MM.1S (cell line): Measurements from ENCODE around the gene PAFAH1B1.

Source experiments
- DNase-seq: peaks from one replicate; pipeline ENCODE4 v3.0.0-alpha.2; 2015
- H2AFZ ChIP-seq: fragments of 300-600 bp; sonication (generic); 2 replicates; pipeline ENCODE4 v1.6.0; 2016; ENCODE audit warnings: antibody characterized with exemption, low read length
- H3F3A ChIP-seq: fragments of 300-600 bp; sonication (generic); 2 replicates; pipeline ENCODE4 v1.6.1; 2016; ENCODE audit warnings: mild to moderate bottlenecking, antibody characterized with exemption, low read length, moderate library complexity, mixed read lengths; ENCODE audit not compliant: insufficient read depth
- H3K27ac ChIP-seq: fragments of 300-600 bp; sonication (generic); 2 replicates; pipeline ENCODE4 v1.5.1; 2016; ENCODE audit warnings: mild to moderate bottlenecking, low read length
- H3K27me3 ChIP-seq: fragments of 300-600 bp; sonication (generic); replicated peaks from 2 replicates; pipeline ENCODE4 v1.6.0; 2016; ENCODE audit warnings: low read length; ENCODE audit not compliant: insufficient read depth
- H3K36me3 ChIP-seq: fragments of 300-600 bp; sonication (generic); replicated peaks from 2 replicates; pipeline ENCODE4 v1.6.1; 2016; ENCODE audit warnings: mild to moderate bottlenecking, low read length, mixed read lengths; ENCODE audit not compliant: insufficient read depth
- H3K4me1 ChIP-seq: fragments of 300-600 bp; sonication (generic); 2 replicates; pipeline ENCODE4 v1.6.1; 2016; ENCODE audit warnings: low read length, mixed read lengths
- H3K4me2 ChIP-seq: fragments of 300-600 bp; sonication (generic); 2 replicates; pipeline ENCODE4 v1.6.0; 2016; ENCODE audit warnings: low read depth, low read length
- H3K4me3 ChIP-seq: fragments of 300-600 bp; sonication (generic); 2 replicates; pipeline ENCODE4 v1.5.1; 2016; ENCODE audit warnings: low read length, mixed read lengths
- H3K79me2 ChIP-seq: fragments of 300-600 bp; sonication (generic); 2 replicates; pipeline ENCODE4 v1.6.1; 2016; ENCODE audit warnings: mixed run types, low read length, mixed read lengths
- H3K9ac ChIP-seq: fragments of 300-600 bp; sonication (generic); 2 replicates; pipeline ENCODE4 v1.6.1; 2016; ENCODE audit warnings: low read length, mixed read lengths
- H3K9me2 ChIP-seq: fragments of 300-600 bp; sonication (generic); replicated peaks from 2 replicates; pipeline ENCODE4 v1.6.1; 2016; ENCODE audit warnings: mild to moderate bottlenecking, low read length, mixed read lengths; ENCODE audit not compliant: insufficient read depth
- H3K9me3 ChIP-seq: fragments of 300-600 bp; sonication (generic); replicated peaks from 2 replicates; pipeline ENCODE4 v1.6.1; 2016; ENCODE audit warnings: mild to moderate bottlenecking, low read length, mixed read lengths; ENCODE audit not compliant: insufficient read depth
- H4K20me1 ChIP-seq: fragments of 300-600 bp; sonication (generic); 2 replicates; pipeline ENCODE4 v1.6.1; 2016; ENCODE audit warnings: mild to moderate bottlenecking, low read length, moderate library complexity, mixed read lengths; ENCODE audit not compliant: insufficient read depth
- EZH2 ChIP-seq: fragments of 300-600 bp; sonication (generic); optimal IDR thresholded peaks from 2 replicates; pipeline ENCODE3; 2017; ENCODE audit warnings: low read depth, mild to moderate bottlenecking, antibody characterized with exemption, low read length, mixed read lengths
- EZH2phosphoT487 ChIP-seq: fragments of 300-600 bp; sonication (generic); IDR thresholded peaks from 2 replicates; pipeline ENCODE4 v1.6.1; 2018; ENCODE audit warnings: antibody characterized with exemption, low read length
- TF ChIP-seq, protein P1 (sequence below): fragments of 300-600 bp; sonication (generic); IDR thresholded peaks from 2 replicates; pipeline ENCODE4 v1.5.1; 2016; ENCODE audit warnings: antibody characterized with exemption, low read length, mixed read lengths

PAFAH1B1 gene

GRCh38 chr17:2560658-2561057 is 32.8 kb upstream of the PAFAH1B1 start:
- Histone ChIP-seq H4K20me1 (no peaks in the 10 kb centered on the region), H3K36me3 (no peaks in the 10 kb centered on the region), H3K27ac (no peak overlapping the region), H3K4me3 (no peak overlapping the region), H3K27me3 (no peaks in the 10 kb centered on the region), H3K9ac (no peak overlapping the region), H3F3A (no peaks in the 10 kb centered on the region), H3K9me2 (no peaks in the 10 kb centered on the region), H3K4me2 (no peak overlapping the region), H2AFZ (no peak overlapping the region), H3K9me3 (no peaks in the 10 kb centered on the region), H3K79me2 (no peaks in the 10 kb centered on the region), H3K4me1 (no peaks in the 10 kb centered on the region)
- no peak for DNase-seq
- no peak for TF ChIP-seq EZH2phosphoT487
- TF ChIP-seq, protein P1, sequence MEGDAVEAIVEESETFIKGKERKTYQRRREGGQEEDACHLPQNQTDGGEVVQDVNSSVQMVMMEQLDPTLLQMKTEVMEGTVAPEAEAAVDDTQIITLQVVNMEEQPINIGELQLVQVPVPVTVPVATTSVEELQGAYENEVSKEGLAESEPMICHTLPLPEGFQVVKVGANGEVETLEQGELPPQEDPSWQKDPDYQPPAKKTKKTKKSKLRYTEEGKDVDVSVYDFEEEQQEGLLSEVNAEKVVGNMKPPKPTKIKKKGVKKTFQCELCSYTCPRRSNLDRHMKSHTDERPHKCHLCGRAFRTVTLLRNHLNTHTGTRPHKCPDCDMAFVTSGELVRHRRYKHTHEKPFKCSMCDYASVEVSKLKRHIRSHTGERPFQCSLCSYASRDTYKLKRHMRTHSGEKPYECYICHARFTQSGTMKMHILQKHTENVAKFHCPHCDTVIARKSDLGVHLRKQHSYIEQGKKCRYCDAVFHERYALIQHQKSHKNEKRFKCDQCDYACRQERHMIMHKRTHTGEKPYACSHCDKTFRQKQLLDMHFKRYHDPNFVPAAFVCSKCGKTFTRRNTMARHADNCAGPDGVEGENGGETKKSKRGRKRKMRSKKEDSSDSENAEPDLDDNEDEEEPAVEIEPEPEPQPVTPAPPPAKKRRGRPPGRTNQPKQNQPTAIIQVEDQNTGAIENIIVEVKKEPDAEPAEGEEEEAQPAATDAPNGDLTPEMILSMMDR: no peak
- no peak for TF ChIP-seq EZH2

DNA sequence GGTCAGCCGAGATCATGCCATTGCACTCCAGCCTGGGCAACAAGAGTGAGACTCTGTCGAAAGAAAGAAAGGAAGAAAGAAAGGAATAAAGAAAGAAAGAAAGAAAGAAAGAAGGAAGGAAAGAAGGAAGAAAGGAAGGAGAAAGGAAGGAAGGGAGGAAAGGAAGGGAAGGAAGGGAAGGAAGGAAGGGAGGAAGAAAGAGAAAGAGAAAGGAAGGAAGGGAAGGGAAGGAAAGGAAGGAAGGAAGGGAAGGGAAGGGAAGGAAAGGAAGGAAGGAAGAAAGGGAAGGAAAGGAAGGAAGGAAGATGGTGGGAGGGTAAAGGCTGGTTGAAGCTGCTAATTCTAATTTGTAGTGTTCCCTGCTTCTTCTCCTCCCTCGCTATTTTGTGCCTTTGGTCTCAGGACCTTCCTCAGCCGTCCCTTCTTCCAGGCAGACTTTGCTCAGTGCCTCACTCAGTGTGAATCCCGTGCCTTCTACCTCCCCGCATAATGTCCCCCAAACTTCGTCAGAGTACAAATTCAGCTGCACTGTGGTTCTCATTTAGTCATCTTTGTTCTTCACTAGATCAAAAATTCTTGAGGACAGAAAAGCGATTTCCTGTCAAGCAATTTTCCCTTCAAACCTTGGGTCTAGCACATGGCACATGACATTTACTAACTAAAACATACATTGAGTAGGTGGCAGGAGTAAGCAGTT is 31.1 kb upstream of the PAFAH1B1 start:
- no peak overlapping the region for H3K9ac ChIP-seq
- H3K36me3 ChIP-seq: no peaks in the 10 kb centered on the region
- H3K27ac ChIP-seq: no peak overlapping the region
- no peak overlapping the region for H3K4me3 ChIP-seq
- no peaks in the 10 kb centered on the region for H3K9me2 ChIP-seq
- no peak overlapping the region for H2AFZ ChIP-seq
- DNase-seq: no peak
- no peaks in the 10 kb centered on the region for H4K20me1 ChIP-seq
- no peaks in the 10 kb centered on the region for H3K4me1 ChIP-seq
- no peaks in the 10 kb centered on the region for H3F3A ChIP-seq
- no peaks in the 10 kb centered on the region for H3K9me3 ChIP-seq
- H3K27me3 ChIP-seq: no peaks in the 10 kb centered on the region
- H3K79me2 ChIP-seq: no peaks in the 10 kb centered on the region
- H3K4me2 ChIP-seq: no peak overlapping the region
- TF ChIP-seq EZH2: no peak
- TF ChIP-seq EZH2phosphoT487: no peak

DNA sequence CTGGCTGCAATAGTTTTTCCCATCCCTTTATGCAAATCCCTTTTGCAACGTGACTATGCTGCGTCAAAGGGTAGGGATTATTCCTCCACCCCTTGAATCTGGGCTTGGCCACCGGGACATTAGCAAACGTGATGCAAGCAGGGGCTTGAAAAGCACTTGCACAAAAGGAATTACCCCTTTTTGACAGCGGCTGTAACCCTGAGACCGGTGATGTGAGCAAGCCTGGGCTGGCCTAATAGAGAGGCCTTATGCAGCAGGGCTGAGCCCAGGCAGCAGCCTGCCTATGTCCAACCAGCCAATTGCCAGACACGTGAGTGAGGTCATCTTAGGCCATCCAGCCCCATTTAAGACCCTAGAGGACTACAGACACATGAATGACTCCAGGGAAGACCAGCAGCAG is 30.4 kb upstream of the PAFAH1B1 start:
- no peak overlapping the region for H3K27ac ChIP-seq
- TF ChIP-seq, protein P1: no peak
- TF ChIP-seq EZH2 (no peak), EZH2phosphoT487 (no peak)
- no peaks in the 10 kb centered on the region for H3K79me2 ChIP-seq
- no peaks in the 10 kb centered on the region for H3K4me1 ChIP-seq
- H3K36me3 ChIP-seq: no peaks in the 10 kb centered on the region
- H3K4me2 ChIP-seq: no peak overlapping the region
- H3K9me2 ChIP-seq: no peaks in the 10 kb centered on the region
- no peak overlapping the region for H2AFZ ChIP-seq
- H3K9ac ChIP-seq: no peak overlapping the region
- H3K4me3 ChIP-seq: no peak overlapping the region
- no peaks in the 10 kb centered on the region for H3K9me3 ChIP-seq
- H4K20me1 ChIP-seq: no peaks in the 10 kb centered on the region
- no peaks in the 10 kb centered on the region for H3F3A ChIP-seq
- no peak for DNase-seq
- H3K27me3 ChIP-seq: no peaks in the 10 kb centered on the region

GRCh38 chr17:2563543-2563942 is 29.9 kb upstream of the PAFAH1B1 start:
- H3K4me3 ChIP-seq: no peak overlapping the region
- no peak for DNase-seq
- no peak overlapping the region for H3K27ac ChIP-seq
- H2AFZ ChIP-seq: no peak overlapping the region
- TF ChIP-seq, protein P1: no peak
- no peak for TF ChIP-seq EZH2phosphoT487
- TF ChIP-seq EZH2: no peak
- H3K27me3 ChIP-seq: no peaks in the 10 kb centered on the region
- no peaks in the 10 kb centered on the region for H3K79me2 ChIP-seq
- no peaks in the 10 kb centered on the region for H3F3A ChIP-seq
- no peaks in the 10 kb centered on the region for H4K20me1 ChIP-seq
- no peak overlapping the region for H3K9ac ChIP-seq
- no peaks in the 10 kb centered on the region for H3K4me1 ChIP-seq
- no peak overlapping the region for H3K4me2 ChIP-seq
- H3K9me2 ChIP-seq: no peaks in the 10 kb centered on the region
- H3K36me3 ChIP-seq: no peaks in the 10 kb centered on the region
- H3K9me3 ChIP-seq: no peaks in the 10 kb centered on the region
